HepG2 (cell line): ENCODE measurements around the gene SGF29. TPM values are rescaled to one million over a fixed set of nuclear protein-coding genes. Genes with fewer than 3 reads are reported as not detected.

Source experiments
- ARNT2 ChIP-seq: sonication (generic); formaldehyde crosslinking; IDR thresholded peaks from 2 replicates; pipeline ENCODE4 v1.8.0; 2022; ENCODE audit warnings: mild to moderate bottlenecking, low read depth, missing genetic modification reagents, moderate library complexity
- FOXK1 ChIP-seq: sonication (generic); formaldehyde crosslinking; IDR thresholded peaks from 2 replicates; pipeline ENCODE4 v1.4.0; 2020; ENCODE audit warnings: low read depth, missing genetic modification reagents, borderline replicate concordance
- HNF4G ChIP-seq, 2 experiments: sonication (generic) in 1 of 2; formaldehyde crosslinking in 1 of 2; IDR thresholded peaks; 2 replicates each; pipeline versions ENCODE4 v1.4.0 to v1.6.1; 2011 to 2020; ENCODE audit warnings: borderline replicate concordance in 2 of 2, low read depth in 2 of 2, mild to moderate bottlenecking in 2 of 2, low read length in 1 of 2, missing genetic modification reagents in 1 of 2, moderate library complexity in 1 of 2
- KLF13 ChIP-seq: sonication (generic); formaldehyde crosslinking; IDR thresholded peaks from 2 replicates; pipeline ENCODE4 v1.4.0; 2020; ENCODE audit warnings: mild to moderate bottlenecking, missing genetic modification reagents
- NFYB ChIP-seq: sonication (generic); formaldehyde crosslinking; IDR thresholded peaks from 2 replicates; pipeline ENCODE4 v1.4.0; 2020; ENCODE audit warnings: missing genetic modification reagents
- POGZ ChIP-seq: sonication (generic); formaldehyde crosslinking; IDR thresholded peaks from 2 replicates; pipeline ENCODE4 v1.4.0; 2020; ENCODE audit warnings: mild to moderate bottlenecking, missing genetic modification reagents
- POLR2AphosphoS2 ChIP-seq: IDR thresholded peaks from 2 replicates; pipeline ENCODE4 v1.6.1; 2011; ENCODE audit warnings: low read depth, low read length, improper control_type of control experiment
- TEAD3 ChIP-seq: optimal IDR thresholded peaks from 2 replicates; pipeline ENCODE3; 2016; ENCODE audit warnings: borderline replicate concordance
- ZNF124 ChIP-seq: sonication (generic); formaldehyde crosslinking; IDR thresholded peaks from 2 replicates; pipeline ENCODE4 v1.4.0; 2020; ENCODE audit warnings: missing genetic modification reagents
- ZNF143 ChIP-seq: sonication (generic); formaldehyde crosslinking; IDR thresholded peaks from 2 replicates; pipeline ENCODE4 v1.4.0; 2020; ENCODE audit warnings: missing genetic modification reagents
- ZNF234 ChIP-seq: sonication (generic); formaldehyde crosslinking; conservative IDR thresholded peaks from 2 replicates; pipeline ENCODE4 v1.5.1; 2020; ENCODE audit warnings: mild to moderate bottlenecking, missing genetic modification reagents
- ZNF501 ChIP-seq: sonication (generic); formaldehyde crosslinking; IDR thresholded peaks from 2 replicates; pipeline ENCODE4 v1.5.1; 2020; ENCODE audit warnings: mild to moderate bottlenecking, moderate library complexity, missing genetic modification reagents
- ZNF678 ChIP-seq: sonication (generic); formaldehyde crosslinking; IDR thresholded peaks from 2 replicates; pipeline ENCODE4 v1.4.0; 2020; ENCODE audit warnings: mild to moderate bottlenecking, missing genetic modification reagents
- polyA plus RNA-seq, 8 experiments: library from polyadenylated mRNA; depleted of rRNA in 3 of 8; stranded (reverse) in 7 of 8; unstranded in 1 of 8; fragments of >200 nt; fragmentation: Illumina TruSeq in 4 of 8; extraction: Trizol in 4 of 8; gene quantifications; 2 replicates each; pipeline versions ENCODE4 v1.2.1 to v1.2.3, GENCODE V29; 2011 to 2016; ENCODE audit warnings: low read depth in 4 of 8, missing spikeins in 1 of 8, mixed read lengths in 1 of 8; ENCODE audit not compliant: insufficient read depth in 1 of 8
- total RNA-seq, 5 experiments: library from RNA; depleted of rRNA; stranded (reverse); fragments of >200 nt; fragmentation: Illumina TruSeq; extraction: Trizol; gene quantifications; 2 replicates each; pipeline ENCODE4 v1.2.3, GENCODE V29; 2016; ENCODE audit warnings: low read depth in 1 of 5
- TF ChIP-seq, protein P1 (sequence below): IDR thresholded peaks from 2 replicates; pipeline ENCODE4 v1.6.1; 2016; ENCODE audit warnings: low read depth, borderline replicate concordance
- TF ChIP-seq, protein P2 (sequence below): IDR thresholded peaks from 2 replicates; pipeline ENCODE4 v1.6.1; 2016
- TF ChIP-seq, protein P3 (sequence below): sonication (generic); formaldehyde crosslinking; IDR thresholded peaks from 2 replicates; pipeline ENCODE4 v1.4.0; 2020; ENCODE audit warnings: missing genetic modification reagents
- TF ChIP-seq, protein P4 (sequence below): sonication (generic); formaldehyde crosslinking; IDR thresholded peaks from 2 replicates; pipeline ENCODE4 v1.5.0; 2020; ENCODE audit warnings: mild to moderate bottlenecking, missing genetic modification reagents
- TF ChIP-seq, protein P5 (sequence below): sonication (generic); formaldehyde crosslinking; IDR thresholded peaks from 2 replicates; pipeline ENCODE4 v1.5.1; 2020; ENCODE audit warnings: missing genetic modification reagents, mild to moderate bottlenecking, borderline replicate concordance
- TF ChIP-seq, protein P6 (sequence below): IDR thresholded peaks from 2 replicates; pipeline ENCODE4 v1.6.1; 2016

The SGF29 gene
- total and polyA plus RNA-seq, 2 of the 13 experiments (the other 11 are each of a cell fraction or from before 2014, with no cell fraction given), result 5.0 to 29.4 TPM

DNA sequence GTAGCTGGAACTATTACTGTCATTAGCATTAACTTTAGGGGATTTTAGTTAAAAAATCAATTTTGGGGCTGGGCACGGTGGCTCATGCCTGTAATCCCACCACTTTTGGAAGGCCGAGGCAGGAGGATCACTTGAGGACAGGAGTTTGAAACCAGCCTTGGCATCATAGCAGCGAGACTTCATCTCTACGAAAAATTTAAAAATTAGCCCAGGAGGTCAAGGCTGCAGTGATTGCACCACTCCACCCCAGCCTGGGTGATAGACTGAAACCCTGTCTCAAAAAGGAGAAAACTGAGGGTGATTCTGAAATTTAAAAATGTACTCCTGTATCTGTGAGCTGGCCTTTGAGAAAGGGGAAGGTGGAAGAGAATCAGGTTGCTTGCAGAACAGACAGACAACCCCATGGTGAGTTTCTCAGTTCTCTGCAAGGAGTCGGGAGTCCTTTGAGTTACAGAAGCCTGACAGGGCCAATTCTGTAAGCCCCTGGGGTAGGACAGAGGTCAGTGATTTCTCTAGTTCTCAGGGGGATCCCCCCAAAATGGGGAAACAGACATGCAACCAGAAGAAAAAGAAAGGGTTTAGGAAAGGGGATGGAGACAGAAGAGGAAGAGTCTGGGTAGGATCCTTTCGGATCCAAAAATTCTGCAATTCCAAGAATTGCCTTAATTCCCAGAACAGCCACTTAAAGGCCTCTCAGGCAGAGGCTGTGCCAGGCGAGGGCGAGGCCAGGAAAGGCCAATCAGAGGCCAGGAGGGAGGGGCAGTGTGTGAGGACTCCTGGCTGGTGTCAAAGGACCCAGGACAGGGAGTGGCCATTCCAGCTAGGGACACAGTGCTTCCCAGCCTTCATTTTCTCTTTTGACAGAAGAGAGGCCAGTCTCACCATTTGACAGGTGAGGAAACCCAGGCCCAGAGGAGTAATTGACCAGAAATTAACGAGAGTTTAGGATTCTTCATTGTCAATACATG is 21.7 kb upstream of the SGF29 start (continued):
- peak; percentile 70 for TF ChIP-seq NFYB
- TF ChIP-seq, protein P1, sequence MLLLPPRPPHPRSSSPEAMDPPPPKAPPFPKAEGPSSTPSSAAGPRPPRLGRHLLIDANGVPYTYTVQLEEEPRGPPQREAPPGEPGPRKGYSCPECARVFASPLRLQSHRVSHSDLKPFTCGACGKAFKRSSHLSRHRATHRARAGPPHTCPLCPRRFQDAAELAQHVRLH (CRISPR knock-in tag), result no peak
- TF ChIP-seq HNF4G (IDR thresholded peaks at IDR 0.05; ENCODE audit: borderline replicate concordance, low read depth, low read length), result no peak
- no peak for TF ChIP-seq HNF4G (CRISPR knock-in tag; IDR thresholded peaks at IDR 0.05; ENCODE audit: borderline replicate concordance, low read depth)
- no peak for TF ChIP-seq ZNF143 (CRISPR knock-in tag)
- no peak for TF ChIP-seq ARNT2 (CRISPR knock-in tag)
- TF ChIP-seq, protein P2, sequence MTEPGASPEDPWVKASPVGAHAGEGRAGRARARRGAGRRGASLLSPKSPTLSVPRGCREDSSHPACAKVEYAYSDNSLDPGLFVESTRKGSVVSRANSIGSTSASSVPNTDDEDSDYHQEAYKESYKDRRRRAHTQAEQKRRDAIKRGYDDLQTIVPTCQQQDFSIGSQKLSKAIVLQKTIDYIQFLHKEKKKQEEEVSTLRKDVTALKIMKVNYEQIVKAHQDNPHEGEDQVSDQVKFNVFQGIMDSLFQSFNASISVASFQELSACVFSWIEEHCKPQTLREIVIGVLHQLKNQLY (CRISPR knock-in tag), result no peak
- TF ChIP-seq, protein P3, sequence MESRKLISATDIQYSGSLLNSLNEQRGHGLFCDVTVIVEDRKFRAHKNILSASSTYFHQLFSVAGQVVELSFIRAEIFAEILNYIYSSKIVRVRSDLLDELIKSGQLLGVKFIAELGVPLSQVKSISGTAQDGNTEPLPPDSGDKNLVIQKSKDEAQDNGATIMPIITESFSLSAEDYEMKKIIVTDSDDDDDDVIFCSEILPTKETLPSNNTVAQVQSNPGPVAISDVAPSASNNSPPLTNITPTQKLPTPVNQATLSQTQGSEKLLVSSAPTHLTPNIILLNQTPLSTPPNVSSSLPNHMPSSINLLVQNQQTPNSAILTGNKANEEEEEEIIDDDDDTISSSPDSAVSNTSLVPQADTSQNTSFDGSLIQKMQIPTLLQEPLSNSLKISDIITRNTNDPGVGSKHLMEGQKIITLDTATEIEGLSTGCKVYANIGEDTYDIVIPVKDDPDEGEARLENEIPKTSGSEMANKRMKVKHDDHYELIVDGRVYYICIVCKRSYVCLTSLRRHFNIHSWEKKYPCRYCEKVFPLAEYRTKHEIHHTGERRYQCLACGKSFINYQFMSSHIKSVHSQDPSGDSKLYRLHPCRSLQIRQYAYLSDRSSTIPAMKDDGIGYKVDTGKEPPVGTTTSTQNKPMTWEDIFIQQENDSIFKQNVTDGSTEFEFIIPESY (CRISPR knock-in tag), result no peak
- TF ChIP-seq, protein P4, sequence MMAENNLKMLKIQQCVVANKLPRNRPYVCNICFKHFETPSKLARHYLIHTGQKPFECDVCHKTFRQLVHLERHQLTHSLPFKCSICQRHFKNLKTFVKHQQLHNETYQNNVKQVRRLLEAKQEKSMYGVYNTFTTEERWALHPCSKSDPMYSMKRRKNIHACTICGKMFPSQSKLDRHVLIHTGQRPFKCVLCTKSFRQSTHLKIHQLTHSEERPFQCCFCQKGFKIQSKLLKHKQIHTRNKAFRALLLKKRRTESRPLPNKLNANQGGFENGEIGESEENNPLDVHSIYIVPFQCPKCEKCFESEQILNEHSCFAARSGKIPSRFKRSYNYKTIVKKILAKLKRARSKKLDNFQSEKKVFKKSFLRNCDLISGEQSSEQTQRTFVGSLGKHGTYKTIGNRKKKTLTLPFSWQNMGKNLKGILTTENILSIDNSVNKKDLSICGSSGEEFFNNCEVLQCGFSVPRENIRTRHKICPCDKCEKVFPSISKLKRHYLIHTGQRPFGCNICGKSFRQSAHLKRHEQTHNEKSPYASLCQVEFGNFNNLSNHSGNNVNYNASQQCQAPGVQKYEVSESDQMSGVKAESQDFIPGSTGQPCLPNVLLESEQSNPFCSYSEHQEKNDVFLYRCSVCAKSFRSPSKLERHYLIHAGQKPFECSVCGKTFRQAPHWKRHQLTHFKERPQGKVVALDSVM (CRISPR knock-in tag), result peak; percentile 90
- no peak for TF ChIP-seq ZNF234
- no peak for TF ChIP-seq ZNF124
- TF ChIP-seq, protein P5, sequence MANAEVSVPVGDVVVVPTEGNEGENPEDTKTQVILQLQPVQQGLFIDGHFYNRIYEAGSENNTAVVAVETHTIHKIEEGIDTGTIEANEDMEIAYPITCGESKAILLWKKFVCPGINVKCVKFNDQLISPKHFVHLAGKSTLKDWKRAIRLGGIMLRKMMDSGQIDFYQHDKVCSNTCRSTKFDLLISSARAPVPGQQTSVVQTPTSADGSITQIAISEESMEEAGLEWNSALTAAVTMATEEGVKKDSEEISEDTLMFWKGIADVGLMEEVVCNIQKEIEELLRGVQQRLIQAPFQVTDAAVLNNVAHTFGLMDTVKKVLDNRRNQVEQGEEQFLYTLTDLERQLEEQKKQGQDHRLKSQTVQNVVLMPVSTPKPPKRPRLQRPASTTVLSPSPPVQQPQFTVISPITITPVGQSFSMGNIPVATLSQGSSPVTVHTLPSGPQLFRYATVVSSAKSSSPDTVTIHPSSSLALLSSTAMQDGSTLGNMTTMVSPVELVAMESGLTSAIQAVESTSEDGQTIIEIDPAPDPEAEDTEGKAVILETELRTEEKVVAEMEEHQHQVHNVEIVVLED (CRISPR knock-in tag), result no peak
- peak; percentile 66 for TF ChIP-seq TEAD3 (CRISPR knock-in tag)
- TF ChIP-seq, protein P6, sequence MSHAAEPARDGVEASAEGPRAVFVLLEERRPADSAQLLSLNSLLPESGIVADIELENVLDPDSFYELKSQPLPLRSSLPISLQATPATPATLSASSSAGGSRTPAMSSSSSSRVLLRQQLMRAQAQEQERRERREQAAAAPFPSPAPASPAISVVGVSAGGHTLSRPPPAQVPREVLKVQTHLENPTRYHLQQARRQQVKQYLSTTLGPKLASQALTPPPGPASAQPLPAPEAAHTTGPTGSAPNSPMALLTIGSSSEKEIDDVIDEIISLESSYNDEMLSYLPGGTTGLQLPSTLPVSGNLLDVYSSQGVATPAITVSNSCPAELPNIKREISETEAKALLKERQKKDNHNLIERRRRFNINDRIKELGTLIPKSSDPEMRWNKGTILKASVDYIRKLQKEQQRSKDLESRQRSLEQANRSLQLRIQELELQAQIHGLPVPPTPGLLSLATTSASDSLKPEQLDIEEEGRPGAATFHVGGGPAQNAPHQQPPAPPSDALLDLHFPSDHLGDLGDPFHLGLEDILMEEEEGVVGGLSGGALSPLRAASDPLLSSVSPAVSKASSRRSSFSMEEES (CRISPR knock-in tag), result 0 out of 2 replicates have a peak, but pooled peaks have one; percentile 18
- no peak for TF ChIP-seq ZNF678 (CRISPR knock-in tag)
- no peak for TF ChIP-seq POLR2AphosphoS2
- peak; percentile 46; the same call in 1 of the 2 replicates for TF ChIP-seq POGZ
- no peak for TF ChIP-seq FOXK1
- peak; percentile 64; the same call in 1 of the 2 replicates for TF ChIP-seq ZNF501 (CRISPR knock-in tag)
- TF ChIP-seq KLF13, result no peak
